ENCODE measurements around the gene HDAC6. TPM values are rescaled to one million over a fixed set of nuclear protein-coding genes. Genes with fewer than 3 reads are reported as not detected.
A peak's percentile ranks its signal among the peaks of the same experiment; 100 is the strongest.
"Not testable (repeated sequence)": the region's sequence is repeated elsewhere in the genome, so short reads cannot be mapped to it uniquely, and the experiment has no call there.

The HDAC6 gene
- polyA plus RNA-seq, 6 donors from 2014 or later = 11.9 to 26.6 (median 21.2) TPM

DNA sequence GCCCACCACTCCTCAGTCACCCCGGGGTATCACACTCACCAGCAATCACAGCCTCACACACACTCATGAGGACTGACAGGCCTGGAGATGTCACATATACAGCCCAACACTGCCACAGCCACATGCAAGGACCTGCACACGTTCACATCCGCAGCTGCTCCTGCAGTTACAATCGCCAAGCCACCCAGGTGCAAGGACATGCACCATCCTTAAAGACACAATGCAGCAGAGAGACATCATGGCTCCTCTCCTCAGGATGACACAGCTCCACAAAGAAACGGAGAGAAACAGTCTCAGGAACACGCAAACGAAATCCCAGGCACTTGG is 32.5 kb downstream of the HDAC6 start:
- Mint-ChIP-seq H3K36me3 (no peaks in the 10 kb centered on the region), H3K4me3 (peak overlapping the region; percentile 1 to 77 (median 64)), H3K27ac (peak overlapping the region in 1 of 6 donors; percentile 70), H3K9me3 (peaks cover 0 to 6% (median 0%) of the 10 kb centered on the region in 7 donors), H3K27me3 (peaks cover 40 to 56% (median 43%) of the 10 kb centered on the region in 3 donors), H3K4me1 (peaks cover 11 to 13% (median 12%) of the 10 kb centered on the region in 3 donors)
- no peak for DNase-seq
- ATAC-seq (ENCODE audit: low read depth in 2 of 2) = no peak

DNA sequence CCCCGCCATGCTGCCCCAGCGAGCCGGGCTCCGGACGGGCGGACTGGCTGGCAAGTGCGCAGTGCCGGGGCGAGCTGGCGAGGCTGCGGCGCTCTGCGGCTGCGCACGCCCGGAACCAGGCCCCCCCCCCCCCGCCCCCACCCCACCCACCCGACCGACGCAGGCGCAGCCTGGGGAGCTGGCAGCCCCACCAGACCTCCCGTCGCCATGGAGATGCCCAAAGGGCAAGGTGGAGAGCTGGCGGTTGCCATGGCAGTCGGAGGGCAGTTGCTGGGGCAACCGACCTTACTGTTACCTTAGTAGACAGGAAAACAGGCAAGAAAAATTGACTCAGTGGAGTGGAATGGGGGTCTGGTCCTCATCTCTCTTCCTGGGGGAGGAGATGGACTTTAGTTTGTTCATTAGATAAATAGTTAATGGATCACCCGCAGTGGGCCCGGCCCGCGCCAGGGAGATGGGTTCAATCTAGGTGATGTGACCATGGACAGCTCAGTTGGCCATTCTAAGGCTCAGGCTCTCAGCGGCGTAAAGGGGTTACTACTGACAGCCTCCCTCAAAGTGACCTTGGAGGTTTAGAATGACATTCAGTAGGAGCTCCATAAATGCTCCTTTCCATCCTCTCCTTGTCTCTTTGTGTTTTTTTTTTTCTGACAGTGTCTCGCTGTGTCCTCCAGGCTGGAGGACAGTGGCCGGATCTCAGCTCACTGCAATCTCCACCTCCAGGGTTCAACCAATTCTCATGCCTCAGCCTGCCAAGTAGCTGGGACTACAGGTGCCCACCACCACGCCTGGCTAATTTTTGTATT is 33.9 kb downstream of the HDAC6 start, which contains the start of gene PCSK1N:
PCSK1N (minus strand) TSS at position 87 of the 806 bp plus-strand sequence; CDS start at position 9, 78 bp downstream.
- H3K27ac Mint-ChIP-seq = peak within 1 kb of the TSS in 4 of 6 donors; percentile 41 to 86 (median 76)
- H3K36me3 Mint-ChIP-seq = no peaks in the 10 kb centered on the region
- DNase-seq (no peak), ATAC-seq (ENCODE audit: low read depth in 2 of 2) (peak; percentile 42 to 44)
- H3K9me3 Mint-ChIP-seq = peaks cover 0 to 6% (median 0%) of the 10 kb centered on the region in 7 donors
- H3K4me3 Mint-ChIP-seq = peak within 1 kb of the TSS; percentile 1 to 77 (median 64)
- peaks cover 30 to 44% (median 38%) of the 10 kb centered on the region in 3 donors for H3K27me3 Mint-ChIP-seq
- H3K4me1 Mint-ChIP-seq = peaks cover 11 to 13% (median 12%) of the 10 kb centered on the region in 3 donors

DNA sequence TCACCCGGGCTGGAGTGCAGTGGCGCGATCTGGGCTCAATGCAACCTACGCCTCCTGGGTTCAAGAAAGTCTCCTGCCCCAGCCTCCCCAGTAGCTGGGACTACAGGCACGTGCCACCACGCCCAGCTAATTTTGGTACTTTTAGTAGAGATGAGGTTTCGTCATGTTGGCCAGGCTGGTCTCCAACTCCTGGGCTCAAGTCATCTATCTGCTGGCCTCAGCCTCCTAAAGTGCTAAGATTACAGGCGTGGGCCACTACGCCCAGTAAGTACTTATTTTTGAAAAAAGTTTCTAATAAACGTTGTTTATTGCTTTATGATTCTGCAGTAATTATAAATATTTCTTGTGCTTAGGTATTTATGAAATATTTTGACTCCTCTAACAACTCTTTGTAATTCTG is 37.8 kb downstream of the HDAC6 start:
- Mint-ChIP-seq H3K27ac (no peak overlapping the region), H3K27me3 (peaks cover 9 to 29% (median 21%) of the 10 kb centered on the region in 3 donors), H3K36me3 (no peaks in the 10 kb centered on the region), H3K4me3 (no peak overlapping the region), H3K9me3 (peaks cover 0 to 8% (median 0%) of the 10 kb centered on the region in 7 donors), H3K4me1 (peaks cover 3 to 8% (median 5%) of the 10 kb centered on the region in 3 donors)
- DNase-seq (no peak), ATAC-seq (ENCODE audit: low read depth in 2 of 2) (no peak)

DNA sequence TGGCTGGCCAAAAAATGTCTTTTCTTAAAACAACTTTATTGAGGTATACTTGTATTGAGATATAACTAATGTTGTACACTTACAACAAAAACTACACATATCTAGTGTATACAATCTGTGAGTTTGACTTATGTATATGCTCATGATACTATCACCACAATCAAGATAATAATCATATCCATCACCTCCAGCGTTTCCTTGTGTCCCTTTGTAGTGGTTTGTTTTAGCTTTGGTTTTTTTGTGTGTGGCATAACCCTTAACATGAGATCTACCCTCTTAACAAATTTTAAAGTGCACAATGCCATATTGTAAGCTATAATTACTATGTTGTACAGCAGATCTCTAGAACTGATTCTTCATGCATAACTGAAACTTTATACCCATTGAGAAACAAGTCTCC is 47.0 kb downstream of the HDAC6 start:
- Mint-ChIP-seq H3K27ac (no peak overlapping the region), H3K36me3 (peaks cover 0 to 8% of the 10 kb centered on the region in 2 donors), H3K27me3 (peaks cover 0 to 11% (median 6%) of the 10 kb centered on the region in 3 donors), H3K4me3 (no peak overlapping the region), H3K9me3 (peaks cover 0 to 14% (median 0%) of the 10 kb centered on the region in 7 donors), H3K4me1 (no peaks in the 10 kb centered on the region)
- ATAC-seq (ENCODE audit: low read depth in 2 of 2) (no peak), DNase-seq (no peak)

DNA sequence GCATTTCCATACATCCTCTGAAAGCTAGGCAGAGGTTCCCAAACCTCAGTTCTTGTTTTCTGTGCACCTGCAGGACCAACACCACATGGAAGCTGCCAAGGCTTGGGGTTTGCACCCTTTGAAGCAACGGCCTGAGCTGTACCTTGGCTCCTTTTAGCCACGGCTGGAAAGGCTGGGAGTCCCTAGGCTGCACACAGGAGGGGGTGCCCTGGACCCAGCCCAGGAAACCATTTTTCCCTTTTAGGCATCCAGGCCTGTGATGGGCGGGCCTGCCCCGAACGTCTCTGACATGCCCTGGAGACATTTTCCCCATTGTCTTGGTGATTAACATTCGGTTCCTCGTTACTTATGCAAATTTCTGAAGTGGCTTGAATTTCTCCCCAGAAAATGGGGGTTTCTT is 51.0 kb downstream of the HDAC6 start:
- no peak for DNase-seq
- Mint-ChIP-seq H3K4me3 (no peak overlapping the region), H3K36me3 (peaks cover 0 to 8% of the 10 kb centered on the region in 2 donors), H3K27me3 (peaks cover 5 to 21% (median 16%) of the 10 kb centered on the region in 3 donors), H3K27ac (no peak overlapping the region), H3K9me3 (peaks cover 0 to 12% (median 0%) of the 10 kb centered on the region in 7 donors), H3K4me1 (peaks cover 0 to 7% (median 0%) of the 10 kb centered on the region in 3 donors)
- no peak for ATAC-seq (ENCODE audit: low read depth in 2 of 2)

DNA sequence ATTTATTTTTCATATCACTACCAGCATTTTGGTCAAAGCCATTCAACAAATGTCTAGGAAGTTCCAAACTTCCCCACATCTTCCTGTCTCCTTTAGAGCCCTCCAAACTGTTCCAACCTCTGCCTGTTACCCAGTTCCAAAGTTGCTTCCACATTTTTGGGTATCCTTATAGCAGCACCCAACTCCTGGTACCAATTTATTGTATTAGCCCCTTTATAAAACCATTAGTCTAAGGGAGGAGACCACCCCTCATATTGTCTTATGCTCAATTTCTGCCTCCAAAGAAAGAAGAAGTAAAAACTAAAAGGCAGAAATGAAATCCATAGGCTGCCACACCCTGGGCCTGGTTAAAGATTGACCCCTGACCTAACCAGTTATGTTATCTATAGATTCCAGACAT is 51.6 kb downstream of the HDAC6 start:
- DNase-seq; H3K36me3 Mint-ChIP-seq; H3K4me1 Mint-ChIP-seq; H3K4me3 Mint-ChIP-seq; ATAC-seq (ENCODE audit: low read depth in 2 of 2): not testable (repeated sequence)
- Mint-ChIP-seq H3K27ac (peak overlapping the region in 1 of 6 donors; percentile 30), H3K27me3 (peaks cover 5 to 21% (median 16%) of the 10 kb centered on the region in 3 donors), H3K9me3 (peaks cover 0 to 12% (median 0%) of the 10 kb centered on the region in 7 donors)

DNA sequence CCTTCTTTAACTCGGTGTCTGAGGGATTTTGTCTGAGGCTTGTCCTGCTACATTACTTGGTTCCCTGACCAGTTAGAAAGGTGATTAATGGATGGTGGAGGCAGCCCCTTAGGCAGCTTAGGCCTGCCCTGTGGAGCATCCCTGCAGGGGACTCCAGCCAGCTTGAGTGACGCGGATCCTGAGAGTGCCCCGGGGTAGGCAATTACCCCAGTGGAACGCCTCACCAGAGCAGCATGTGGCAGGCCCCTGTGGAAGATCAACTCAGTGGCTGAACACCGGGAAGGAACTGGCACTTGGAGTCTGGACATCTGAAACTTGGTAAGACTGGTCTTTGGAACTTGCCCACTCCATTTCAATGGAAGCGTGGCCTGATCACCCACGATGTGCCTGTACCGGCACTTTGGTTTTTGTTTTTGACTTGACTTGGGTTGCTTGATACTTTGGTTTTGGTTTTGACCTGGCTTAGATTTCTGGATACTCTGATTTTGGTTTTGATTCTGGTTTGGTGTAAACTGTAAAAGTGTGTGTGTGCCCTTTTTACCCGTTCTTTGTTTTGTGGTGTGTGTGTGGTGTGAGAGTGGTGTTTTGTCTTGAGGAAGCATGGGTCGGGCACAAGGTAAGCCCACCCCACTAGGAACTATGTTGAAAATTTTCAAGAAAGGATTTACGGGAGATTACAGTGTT is 52.4 kb downstream of the HDAC6 start:
- Mint-ChIP-seq H3K27me3 (peaks cover 5 to 21% (median 16%) of the 10 kb centered on the region in 3 donors), H3K27ac (peak overlapping the region in 1 of 6 donors; percentile 45), H3K9me3 (peaks cover 0 to 12% (median 0%) of the 10 kb centered on the region in 7 donors)
- not testable (repeated sequence) for H3K4me1 Mint-ChIP-seq; H3K4me3 Mint-ChIP-seq; DNase-seq; H3K36me3 Mint-ChIP-seq; ATAC-seq (ENCODE audit: low read depth in 2 of 2)

DNA sequence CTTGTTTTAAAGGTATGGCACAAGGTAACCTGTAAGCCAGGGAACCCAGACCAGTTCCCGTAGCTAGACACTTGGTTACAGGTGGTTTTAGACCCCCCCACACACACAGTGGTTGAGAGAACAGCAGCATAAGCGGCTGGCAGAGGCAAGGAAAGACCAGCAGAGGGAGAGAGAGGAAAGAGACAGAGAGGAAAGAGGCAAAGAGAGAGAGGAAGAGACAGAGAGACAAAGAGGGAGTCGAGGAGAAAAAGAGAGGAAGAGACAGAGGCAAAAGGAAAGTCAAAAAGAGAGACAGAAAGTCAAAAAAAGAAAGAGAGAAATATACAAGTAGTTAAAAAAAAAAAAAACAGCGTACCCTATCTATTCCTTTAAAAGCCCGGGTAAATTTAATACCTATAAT is 53.0 kb downstream of the HDAC6 start:
- Mint-ChIP-seq H3K9me3 (peaks cover 0 to 12% (median 0%) of the 10 kb centered on the region in 7 donors), H3K4me1 (peaks cover 0 to 7% (median 0%) of the 10 kb centered on the region in 3 donors), H3K4me3 (no peak overlapping the region), H3K36me3 (peaks cover 0 to 8% of the 10 kb centered on the region in 2 donors), H3K27ac (no peak overlapping the region), H3K27me3 (peaks cover 5 to 21% (median 16%) of the 10 kb centered on the region in 3 donors)
- DNase-seq (no peak), ATAC-seq (ENCODE audit: low read depth in 2 of 2) (no peak)

DNA sequence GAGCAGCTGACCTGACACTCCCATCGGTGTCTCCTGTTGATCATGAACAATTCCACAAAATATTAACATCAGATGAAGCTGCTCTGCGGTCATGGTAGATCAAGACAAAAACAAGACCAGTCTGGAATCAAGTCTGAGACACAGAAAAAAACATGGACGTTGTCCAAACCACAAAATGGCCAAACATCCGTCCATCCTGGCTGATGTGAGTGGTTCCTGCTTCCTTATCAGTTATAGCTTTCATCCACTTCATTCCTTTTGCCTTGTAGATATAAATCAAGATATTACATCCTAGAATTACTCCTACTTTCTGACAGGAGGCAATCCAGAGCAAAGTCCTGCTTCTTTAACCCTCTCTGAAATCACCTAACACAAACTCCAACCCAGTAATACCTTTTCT is 62.3 kb downstream of the HDAC6 start:
- no peak overlapping the region for H3K4me3 Mint-ChIP-seq
- H3K36me3 Mint-ChIP-seq = no peaks in the 10 kb centered on the region
- DNase-seq (no peak), ATAC-seq (ENCODE audit: low read depth in 2 of 2) (no peak)
- H3K9me3 Mint-ChIP-seq = peaks cover 0 to 2% (median 0%) of the 10 kb centered on the region in 7 donors
- peaks cover 0 to 23% (median 0%) of the 10 kb centered on the region in 3 donors for H3K27me3 Mint-ChIP-seq
- no peaks in the 10 kb centered on the region for H3K4me1 Mint-ChIP-seq
- no peak overlapping the region for H3K27ac Mint-ChIP-seq

DNA sequence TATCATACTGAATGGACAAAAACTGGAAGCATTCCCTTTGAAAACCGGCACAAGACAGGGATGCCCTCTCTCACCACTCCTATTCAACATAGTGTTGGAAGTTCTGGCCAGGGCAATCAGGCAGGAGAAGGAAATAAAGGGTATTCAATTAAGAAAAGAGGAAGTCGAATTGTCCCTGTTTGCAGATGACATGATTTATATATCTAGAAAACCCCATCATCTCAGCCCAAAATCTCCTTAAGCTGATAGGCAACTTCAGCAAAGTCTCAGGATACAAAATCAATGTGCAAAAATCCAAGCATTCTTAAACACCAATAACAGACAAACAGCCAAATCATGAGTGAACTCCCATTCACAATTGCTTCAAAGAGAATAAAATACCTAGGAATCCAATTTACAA is 70.2 kb downstream of the HDAC6 start:
- not testable (repeated sequence) for ATAC-seq (ENCODE audit: low read depth in 2 of 2); H3K27me3 Mint-ChIP-seq; H3K4me1 Mint-ChIP-seq; H3K27ac Mint-ChIP-seq; H3K9me3 Mint-ChIP-seq; H3K36me3 Mint-ChIP-seq; H3K4me3 Mint-ChIP-seq; DNase-seq

Other genes with a start within 250 kb of the HDAC6 start
- gene RBM3, start 227.6 kb upstream of the HDAC6 start, polyA plus RNA-seq (ENCODE audit: low read depth in 6 of 6) = 100 to 1,000 TPM; 231 to 340 (median 264) TPM
- 10 to 100 TPM; 54.4 to 85.0 (median 61.3) TPM for gene WDR13, start 204.6 kb upstream of the HDAC6 start, polyA plus RNA-seq (ENCODE audit: low read depth in 6 of 6)
- 10 to 100 TPM; 12.7 to 27.8 (median 19.4) TPM for gene WAS, start 118.3 kb upstream of the HDAC6 start, polyA plus RNA-seq (ENCODE audit: low read depth in 6 of 6)
- 10 to 100 TPM in 3 of 6 donors, 1 to 10 TPM in 3; 6.6 to 13.3 (median 10.1) TPM for gene SUV39H1, start 105.3 kb upstream of the HDAC6 start, polyA plus RNA-seq (ENCODE audit: low read depth in 6 of 6)
- gene GLOD5, start 40.3 kb upstream of the HDAC6 start, polyA plus RNA-seq (ENCODE audit: low read depth in 6 of 6) = not detected
- gene GATA1, start 15.5 kb upstream of the HDAC6 start, polyA plus RNA-seq (ENCODE audit: low read depth in 6 of 6) = under 1 TPM in 2 of 6 donors, not detected in 4; 0.23 to 0.27 TPM
- under 1 TPM in 2 of 6 donors, not detected in 4; 0.51 to 0.92 TPM for gene ERAS, start 24.4 kb downstream of the HDAC6 start, polyA plus RNA-seq (ENCODE audit: low read depth in 6 of 6)
- gene PCSK1N, start 33.5 kb downstream of the HDAC6 start, polyA plus RNA-seq (ENCODE audit: low read depth in 6 of 6) = under 1 TPM in 1 of 6 donors, not detected in 5; 0.57 TPM
- 10 to 100 TPM; 77.1 to 97.2 (median 86.4) TPM for gene TIMM17B, start 95.7 kb downstream of the HDAC6 start, polyA plus RNA-seq (ENCODE audit: low read depth in 6 of 6)
- gene PQBP1, start 95.9 kb downstream of the HDAC6 start, polyA plus RNA-seq (ENCODE audit: low read depth in 6 of 6) = 100 to 1,000 TPM in 1 of 6 donors, 10 to 100 TPM in 5; 56.8 to 101 (median 83.6) TPM
- gene SLC35A2, start 109.6 kb downstream of the HDAC6 start, polyA plus RNA-seq (ENCODE audit: low read depth in 6 of 6) = 10 to 100 TPM in 3 of 6 donors, 1 to 10 TPM in 3; 8.5 to 11.6 (median 10.0) TPM
- 100 to 1,000 TPM; 202 to 489 (median 254) TPM for gene PIM2, start 117.0 kb downstream of the HDAC6 start, polyA plus RNA-seq (ENCODE audit: low read depth in 6 of 6)
- gene OTUD5, start 155.5 kb downstream of the HDAC6 start, polyA plus RNA-seq (ENCODE audit: low read depth in 6 of 6) = 10 to 100 TPM; 27.6 to 53.2 (median 39.1) TPM
- 1 to 10 TPM in 1 of 6 donors, under 1 TPM in 2, not detected in 3; 0.12 to 2.0 (median 0.18) TPM for gene KCND1, start 169.8 kb downstream of the HDAC6 start, polyA plus RNA-seq (ENCODE audit: low read depth in 6 of 6)
- 10 to 100 TPM in 5 of 6 donors, 1 to 10 TPM in 1; 9.3 to 26.8 (median 13.6) TPM for gene GRIPAP1, start 200.2 kb downstream of the HDAC6 start, polyA plus RNA-seq (ENCODE audit: low read depth in 6 of 6)
- 10 to 100 TPM in 1 of 6 donors, 1 to 10 TPM in 5; 4.5 to 11.4 (median 6.1) TPM for gene TFE3, start 241.3 kb downstream of the HDAC6 start, polyA plus RNA-seq (ENCODE audit: low read depth in 6 of 6)